Right lobe of liver (tissue), 6 donors: ENCODE measurements around the gene YLPM1. TPM values are rescaled to one million over a fixed set of nuclear protein-coding genes. Genes with fewer than 3 reads are reported as not detected.

Experiments
- ATAC-seq, 4 donors: fragments of 200-7000 bp; cut with Tn5 transposase; one replicate each; pipeline ENCODE4 v1.9.1; 2020; ENCODE audit warnings: mild to moderate bottlenecking in 4 of 4, moderate library complexity in 4 of 4
- DNase-seq, 3 donors: peaks; one replicate each; pipeline ENCODE4 v3.0.0-alpha.2; 2020
- H3K27ac ChIP-seq, 3 donors: fragments of 200-600 bp; one replicate each; pipeline ENCODE4 v1.8.0; 2022
- H3K27me3 ChIP-seq, 2 donors: fragments of 200-600 bp; one replicate each; pipeline ENCODE4 v1.8.0; 2022
- H3K36me3 ChIP-seq, 4 donors: fragments of 200-600 bp; sonication (generic) in 1 of 4; one replicate each; pipeline versions ENCODE4 v1.5.1 to v1.8.0; 2017 to 2022; ENCODE audit warnings: control low read depth in 1 of 4
- H3K4me1 ChIP-seq, 4 donors: fragments of 200-600 bp; sonication (generic) in 1 of 4; one replicate each; pipeline versions ENCODE4 v1.5.1 to v1.8.0; 2017 to 2022; ENCODE audit warnings: control low read depth in 1 of 4
- H3K4me3 ChIP-seq, 3 donors: fragments of 200-600 bp; one replicate each; pipeline ENCODE4 v1.8.0; 2022
- H3K9me3 ChIP-seq, 4 donors: fragments of 200-600 bp; sonication (generic) in 1 of 4; one replicate each; pipeline versions ENCODE4 v1.5.1 to v1.8.0; 2017 to 2022; ENCODE audit warnings: control low read depth in 1 of 4
- POLR2A ChIP-seq: fragments of 450-650 bp; IDR thresholded peaks from one replicate; pipeline ENCODE4 v1.6.1; 2017; ENCODE audit warnings: antibody characterized with exemption, mild to moderate bottlenecking
- WGBS: methylation state at CpG from one replicate; pipeline ENCODE4 v1.1.6; 2018; ENCODE audit warnings: low coverage, low lambda C conversion rate; ENCODE audit not compliant: insufficient coverage; ENCODE audit errors: missing lambda C conversion rate; 5-methylcytosine and 5-hydroxymethylcytosine counted together
- intact Hi-C, 2 donors: fragments of 100-400 bp; cut with DNase I; formaldehyde crosslinking; loops; one replicate each; pipeline versions ENCODE4 v1.11.2 to v1.14.1; 2022
- total RNA-seq, 6 experiments: library from RNA; depleted of rRNA in 2 of 6; stranded (reverse); fragments of >200 nt in 2 of 6; fragmentation: NEBNext Ultra II Directional in 3 of 6; extraction: Animal tissue kit (Norgen Biotek cat#: 25700) in 3 of 6; gene quantifications; one replicate each; pipeline versions ENCODE4 v1.1.0 to v1.2.4, GENCODE V29; 2016 to 2023
- TF ChIP-seq, protein P1 (sequence below), 4 donors: fragments of 200-600 bp in 3 of 4; fragments of 450-650 bp in 1 of 4; IDR thresholded peaks; one replicate each; pipeline versions ENCODE4 v1.5.1 to v1.8.0; 2016 to 2022; ENCODE audit warnings: antibody characterized with exemption in 4 of 4, mild to moderate bottlenecking in 2 of 4
- donor health status: DM: no; HTN: yes; CAD: no.
- donor health status: DM: no; HTN: no; CAD: no.
- donor health status: DM: no; HTN: no; CAD: no.
- donor health status: DM: no; HTN: yes; CAD: no.
- donor health status: DM: no; HTN: yes; CAD: no.

The YLPM1 gene
- total RNA-seq, 6 experiments from 2014 or later, result 14.8 to 20.0 (median 17.1) TPM

GRCh38 chr14:74801396-74801795 is 38.3 kb downstream of the YLPM1 start:
- TF ChIP-seq, protein P1, sequence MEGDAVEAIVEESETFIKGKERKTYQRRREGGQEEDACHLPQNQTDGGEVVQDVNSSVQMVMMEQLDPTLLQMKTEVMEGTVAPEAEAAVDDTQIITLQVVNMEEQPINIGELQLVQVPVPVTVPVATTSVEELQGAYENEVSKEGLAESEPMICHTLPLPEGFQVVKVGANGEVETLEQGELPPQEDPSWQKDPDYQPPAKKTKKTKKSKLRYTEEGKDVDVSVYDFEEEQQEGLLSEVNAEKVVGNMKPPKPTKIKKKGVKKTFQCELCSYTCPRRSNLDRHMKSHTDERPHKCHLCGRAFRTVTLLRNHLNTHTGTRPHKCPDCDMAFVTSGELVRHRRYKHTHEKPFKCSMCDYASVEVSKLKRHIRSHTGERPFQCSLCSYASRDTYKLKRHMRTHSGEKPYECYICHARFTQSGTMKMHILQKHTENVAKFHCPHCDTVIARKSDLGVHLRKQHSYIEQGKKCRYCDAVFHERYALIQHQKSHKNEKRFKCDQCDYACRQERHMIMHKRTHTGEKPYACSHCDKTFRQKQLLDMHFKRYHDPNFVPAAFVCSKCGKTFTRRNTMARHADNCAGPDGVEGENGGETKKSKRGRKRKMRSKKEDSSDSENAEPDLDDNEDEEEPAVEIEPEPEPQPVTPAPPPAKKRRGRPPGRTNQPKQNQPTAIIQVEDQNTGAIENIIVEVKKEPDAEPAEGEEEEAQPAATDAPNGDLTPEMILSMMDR (IDR thresholded peaks at IDR 0.05), result no peak
- TF ChIP-seq POLR2A, result no peak
- ATAC-seq (no peak), DNase-seq (no peak)
- no peaks in the 10 kb centered on the region for H3K9me3 ChIP-seq
- no peaks in the 10 kb centered on the region for H3K27me3 ChIP-seq
- H3K27ac ChIP-seq, result no peak overlapping the region
- 75% methylated on average over 3 of the region's 3 CpGs for WGBS
- H3K4me1 ChIP-seq, result peaks cover 0 to 20% (median 6%) of the 10 kb centered on the region in 4 donors
- peaks cover 0 to 17% (median 0%) of the 10 kb centered on the region in 4 donors for H3K36me3 ChIP-seq
- no peak overlapping the region for H3K4me3 ChIP-seq
- intact Hi-C loops, result no loop called here

- H3K4me1 ChIP-seq, result peaks cover 0 to 19% (median 6%) of the 10 kb centered on the region in 4 donors
- peaks cover 0 to 19% (median under 1%) of the 10 kb centered on the region in 4 donors for H3K36me3 ChIP-seq
- no peak overlapping the region for H3K4me3 ChIP-seq
- no peak overlapping the region for H3K27ac ChIP-seq
- no peaks in the 10 kb centered on the region for H3K9me3 ChIP-seq
- H3K27me3 ChIP-seq, result no peaks in the 10 kb centered on the region
- ATAC-seq, result peak; percentile 60 to 81 (median 72)
- intact Hi-C loops, result no loop called here
- WGBS, result 100% methylated on average over 3 of the region's 4 CpGs
- TF ChIP-seq POLR2A, result no peak
- TF ChIP-seq, protein P1 (IDR thresholded peaks at IDR 0.05), result peak; percentile 48 to 62 (median 57)
- no peak for DNase-seq
Observed at GRCh38 chr14:74804219-74804825, 41.2 kb downstream of the YLPM1 start.

DNA sequence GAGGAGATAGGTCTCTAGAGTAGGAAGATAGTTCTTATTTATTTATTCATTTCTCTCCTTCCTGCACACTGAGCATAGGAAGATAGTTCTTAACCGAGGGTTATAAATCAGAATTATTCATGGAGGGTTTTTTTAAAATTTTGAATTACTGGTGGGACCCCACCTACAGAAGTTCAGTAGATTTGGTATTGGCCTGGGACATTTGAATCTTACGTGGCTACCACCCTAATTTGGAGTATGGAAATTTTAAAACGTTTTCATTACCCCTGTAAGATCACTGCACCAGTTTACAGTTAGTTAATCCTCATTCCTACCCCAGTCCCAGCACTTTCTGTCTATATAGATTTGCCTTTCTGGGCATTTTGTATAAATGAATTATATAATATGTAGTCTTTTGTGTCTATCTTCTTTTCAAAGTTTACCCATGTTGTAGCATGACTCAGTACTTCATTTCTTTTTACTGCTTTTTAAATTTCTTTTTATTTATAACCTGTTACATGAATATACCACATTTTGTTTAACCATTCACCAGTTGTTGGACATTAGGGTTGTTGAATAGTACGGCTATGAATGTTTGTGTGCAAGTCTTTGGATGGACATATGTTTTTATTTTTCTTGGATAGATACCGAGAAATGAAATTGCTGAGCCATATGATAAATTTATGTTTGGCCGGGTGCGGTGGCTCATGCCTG is 44.9 kb downstream of the YLPM1 start:
- Histone ChIP-seq H3K4me3 (no peak overlapping the region), H3K27me3 (no peaks in the 10 kb centered on the region), H3K36me3 (peaks cover 0 to 49% (median 8%) of the 10 kb centered on the region in 4 donors), H3K4me1 (no peaks in the 10 kb centered on the region), H3K9me3 (no peaks in the 10 kb centered on the region), H3K27ac (no peak overlapping the region)
- 87% methylated on average over 6 of the region's 7 CpGs for WGBS
- DNase-seq (no peak), ATAC-seq (no peak)
- TF ChIP-seq POLR2A, result no peak
- TF ChIP-seq, protein P1 (IDR thresholded peaks at IDR 0.05), result no peak
- intact Hi-C loops, result no loop called here

GRCh38 chr14:74816124-74816523 is 53.0 kb downstream of the YLPM1 start:
- Histone ChIP-seq H3K27me3 (no peaks in the 10 kb centered on the region), H3K4me1 (no peaks in the 10 kb centered on the region), H3K36me3 (peaks cover 0 to 76% (median 21%) of the 10 kb centered on the region in 4 donors), H3K27ac (no peak overlapping the region), H3K9me3 (no peaks in the 10 kb centered on the region), H3K4me3 (no peak overlapping the region)
- ATAC-seq, result no peak
- intact Hi-C loops, result no loop called here
- WGBS, result 75% methylated on average over 1 of the region's 1 CpG
- no peak for DNase-seq
- TF ChIP-seq POLR2A, result no peak
- TF ChIP-seq, protein P1 (IDR thresholded peaks at IDR 0.05), result no peak
